GM12873 (cell line): ENCODE measurements around the gene PRDM4.

Experiments
- CTCF ChIP-seq: IDR thresholded peaks from 2 replicates; pipeline ENCODE4 v1.5.1; 2012; ENCODE audit warnings: low read depth, mild to moderate bottlenecking, moderate library complexity, low read length, control low read depth; ENCODE audit not compliant: insufficient read depth; ENCODE audit errors: missing control alignments

The PRDM4 gene

GRCh38 chr12:107794451-107794850, 33.5 kb upstream of the PRDM4 start:
- no peak for TF ChIP-seq CTCF

- TF ChIP-seq CTCF: no peak
Observed at GRCh38 chr12:107791465-107792089, 30.6 kb upstream of the PRDM4 start.

- no peak for TF ChIP-seq CTCF
Observed at GRCh38 chr12:107788690-107789458, 27.9 kb upstream of the PRDM4 start.

GRCh38 chr12:107788281-107788680, 27.3 kb upstream of the PRDM4 start:
- no peak for TF ChIP-seq CTCF

GRCh38 chr12:107783406-107784376, 22.8 kb upstream of the PRDM4 start:
- TF ChIP-seq CTCF: no peak

GRCh38 chr12:107782067-107782466, 21.1 kb upstream of the PRDM4 start:
- TF ChIP-seq CTCF: no peak

GRCh38 chr12:107780298-107780697, 19.4 kb upstream of the PRDM4 start:
- no peak for TF ChIP-seq CTCF
